Neural cell (in vitro differentiated cells): ENCODE measurements around the gene TSSK6.

Source experiments
- EZH2 ChIP-seq: fragments of 200-600, 300-800 bp; shearing (Covaris generic), sonication (generic); IDR thresholded peaks from 2 replicates; pipeline ENCODE4 v1.6.1; 2014; ENCODE audit warnings: antibody characterized with exemption, low read length, borderline replicate concordance, mild to moderate bottlenecking; ENCODE audit not compliant: insufficient read depth, poor library complexity, severe bottlenecking
- POLR2AphosphoS5 ChIP-seq: IDR thresholded peaks from 2 replicates; pipeline ENCODE4 v1.6.1; 2012
- TF ChIP-seq, protein P1 (sequence below): IDR thresholded peaks from 2 replicates; pipeline ENCODE4 v1.6.1; 2012; ENCODE audit warnings: borderline replicate concordance
- TF ChIP-seq, protein P2 (sequence below): fragments of 450-650 bp; IDR thresholded peaks from 2 replicates; pipeline ENCODE4 v1.5.1; 2014; ENCODE audit warnings: antibody characterized with exemption, mild to moderate bottlenecking, moderate library complexity; ENCODE audit not compliant: poor library complexity, severe bottlenecking

DNA sequence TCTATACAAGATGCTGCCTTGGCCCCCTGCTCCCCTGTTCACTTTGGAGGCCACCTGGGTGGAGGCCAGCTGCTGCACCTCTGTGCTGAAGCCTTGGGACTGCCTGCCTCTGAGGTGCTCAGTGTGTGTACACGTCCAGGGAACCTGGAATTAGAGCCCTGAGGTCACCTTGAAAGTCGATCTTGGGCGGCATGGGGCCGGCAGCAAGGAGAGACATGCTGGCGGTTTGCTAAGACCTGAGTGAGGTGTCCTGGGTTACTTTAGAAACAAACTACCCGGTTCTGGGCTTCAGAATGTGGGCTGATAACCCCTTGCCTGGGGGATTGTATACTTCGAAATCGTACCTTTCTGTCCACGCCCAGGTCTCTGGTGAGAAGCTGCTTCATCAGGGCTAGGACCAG is 25.5 kb downstream of the TSSK6 start:
- TF ChIP-seq, protein P1, sequence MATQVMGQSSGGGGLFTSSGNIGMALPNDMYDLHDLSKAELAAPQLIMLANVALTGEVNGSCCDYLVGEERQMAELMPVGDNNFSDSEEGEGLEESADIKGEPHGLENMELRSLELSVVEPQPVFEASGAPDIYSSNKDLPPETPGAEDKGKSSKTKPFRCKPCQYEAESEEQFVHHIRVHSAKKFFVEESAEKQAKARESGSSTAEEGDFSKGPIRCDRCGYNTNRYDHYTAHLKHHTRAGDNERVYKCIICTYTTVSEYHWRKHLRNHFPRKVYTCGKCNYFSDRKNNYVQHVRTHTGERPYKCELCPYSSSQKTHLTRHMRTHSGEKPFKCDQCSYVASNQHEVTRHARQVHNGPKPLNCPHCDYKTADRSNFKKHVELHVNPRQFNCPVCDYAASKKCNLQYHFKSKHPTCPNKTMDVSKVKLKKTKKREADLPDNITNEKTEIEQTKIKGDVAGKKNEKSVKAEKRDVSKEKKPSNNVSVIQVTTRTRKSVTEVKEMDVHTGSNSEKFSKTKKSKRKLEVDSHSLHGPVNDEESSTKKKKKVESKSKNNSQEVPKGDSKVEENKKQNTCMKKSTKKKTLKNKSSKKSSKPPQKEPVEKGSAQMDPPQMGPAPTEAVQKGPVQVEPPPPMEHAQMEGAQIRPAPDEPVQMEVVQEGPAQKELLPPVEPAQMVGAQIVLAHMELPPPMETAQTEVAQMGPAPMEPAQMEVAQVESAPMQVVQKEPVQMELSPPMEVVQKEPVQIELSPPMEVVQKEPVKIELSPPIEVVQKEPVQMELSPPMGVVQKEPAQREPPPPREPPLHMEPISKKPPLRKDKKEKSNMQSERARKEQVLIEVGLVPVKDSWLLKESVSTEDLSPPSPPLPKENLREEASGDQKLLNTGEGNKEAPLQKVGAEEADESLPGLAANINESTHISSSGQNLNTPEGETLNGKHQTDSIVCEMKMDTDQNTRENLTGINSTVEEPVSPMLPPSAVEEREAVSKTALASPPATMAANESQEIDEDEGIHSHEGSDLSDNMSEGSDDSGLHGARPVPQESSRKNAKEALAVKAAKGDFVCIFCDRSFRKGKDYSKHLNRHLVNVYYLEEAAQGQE, result no peak
- TF ChIP-seq, protein P2, sequence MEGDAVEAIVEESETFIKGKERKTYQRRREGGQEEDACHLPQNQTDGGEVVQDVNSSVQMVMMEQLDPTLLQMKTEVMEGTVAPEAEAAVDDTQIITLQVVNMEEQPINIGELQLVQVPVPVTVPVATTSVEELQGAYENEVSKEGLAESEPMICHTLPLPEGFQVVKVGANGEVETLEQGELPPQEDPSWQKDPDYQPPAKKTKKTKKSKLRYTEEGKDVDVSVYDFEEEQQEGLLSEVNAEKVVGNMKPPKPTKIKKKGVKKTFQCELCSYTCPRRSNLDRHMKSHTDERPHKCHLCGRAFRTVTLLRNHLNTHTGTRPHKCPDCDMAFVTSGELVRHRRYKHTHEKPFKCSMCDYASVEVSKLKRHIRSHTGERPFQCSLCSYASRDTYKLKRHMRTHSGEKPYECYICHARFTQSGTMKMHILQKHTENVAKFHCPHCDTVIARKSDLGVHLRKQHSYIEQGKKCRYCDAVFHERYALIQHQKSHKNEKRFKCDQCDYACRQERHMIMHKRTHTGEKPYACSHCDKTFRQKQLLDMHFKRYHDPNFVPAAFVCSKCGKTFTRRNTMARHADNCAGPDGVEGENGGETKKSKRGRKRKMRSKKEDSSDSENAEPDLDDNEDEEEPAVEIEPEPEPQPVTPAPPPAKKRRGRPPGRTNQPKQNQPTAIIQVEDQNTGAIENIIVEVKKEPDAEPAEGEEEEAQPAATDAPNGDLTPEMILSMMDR, result no peak
- TF ChIP-seq EZH2 (no peak), POLR2AphosphoS5 (no peak)
